Upper lobe of left lung (tissue), 4 donors: ENCODE measurements around the gene UBE2K.

ENCODE experiments used
- CTCF ChIP-seq, 6 experiments: fragments of 450-650 bp in 4 of 6; fragments of 200-600 bp in 2 of 6; sonication (generic) in 2 of 6; IDR thresholded peaks; one replicate each; pipeline ENCODE4 v1.5.1; 2016 to 2019; ENCODE audit warnings: antibody characterized with exemption in 6 of 6
- EP300 ChIP-seq, 4 donors: sonication (generic); formaldehyde crosslinking; IDR thresholded peaks; one replicate each; pipeline ENCODE4 v1.5.1; 2017; ENCODE audit warnings: antibody characterized with exemption in 4 of 4, control low read depth in 2 of 4
- POLR2A ChIP-seq, 4 donors: fragments of 450-650 bp; IDR thresholded peaks; one replicate each; pipeline ENCODE4 v1.5.1; 2016 to 2017; ENCODE audit warnings: antibody characterized with exemption in 4 of 4, mild to moderate bottlenecking in 2 of 4
- POLR2AphosphoS5 ChIP-seq, 2 donors: sonication (generic); formaldehyde crosslinking; IDR thresholded peaks; one replicate each; pipeline ENCODE4 v1.5.1; 2017; ENCODE audit warnings: antibody characterized with exemption in 2 of 2

- TF ChIP-seq CTCF (IDR thresholded peaks at IDR 0.05), result no peak
- no peak for TF ChIP-seq POLR2A (IDR thresholded peaks at IDR 0.05)
- TF ChIP-seq POLR2AphosphoS5 (IDR thresholded peaks at IDR 0.05), result no peak
- no peak for TF ChIP-seq EP300 (IDR thresholded peaks at IDR 0.05)
Observed at GRCh38 chr4:39718366-39719323, 20.7 kb downstream of the UBE2K start.
